Activated gamma-delta T cell treated with Interleukin-2 at 50 U/mL for 16 hours (primary cell): ENCODE results near the gene MUL1.
"Not testable (repeated sequence)": the region's sequence is repeated elsewhere in the genome, so short reads cannot be mapped to it uniquely, and the experiment has no call there.

ENCODE experiments used
- DNase-seq: peaks from one replicate; pipeline ENCODE4 v3.0.0-alpha.2; 2020

MUL1 gene

GRCh38 chr1:20511518-20512428, 3.8 kb upstream of the MUL1 start:
- DNase-seq = no peak

GRCh38 chr1:20508411-20508771, 440 bp upstream of the MUL1 start:
- no peak for DNase-seq

GRCh38 chr1:20507248-20507563, 745 bp downstream of the MUL1 start:
- DNase-seq = no peak

- DNase-seq = no peak
Observed at GRCh38 chr1:20505488-20505887, 2.5 kb downstream of the MUL1 start.

GRCh38 chr1:20500716-20501115, 7.2 kb downstream of the MUL1 start:
- DNase-seq = no peak

GRCh38 chr1:20499718-20500117, 8.2 kb downstream of the MUL1 start:
- DNase-seq = no peak

- no peak for DNase-seq
Observed at GRCh38 chr1:20499105-20499504, 8.8 kb downstream of the MUL1 start.

- no peak for DNase-seq
Observed at GRCh38 chr1:20498116-20498515, 9.8 kb downstream of the MUL1 start.

- no peak for DNase-seq
Observed at GRCh38 chr1:20497506-20497905, 10.4 kb downstream of the MUL1 start.

GRCh38 chr1:20496725-20497383, 11.1 kb downstream of the MUL1 start:
- DNase-seq = not testable (repeated sequence)

GRCh38 chr1:20496241-20496661, 11.7 kb downstream of the MUL1 start:
- no peak for DNase-seq

- DNase-seq = no peak
Observed at GRCh38 chr1:20495661-20496060, 12.3 kb downstream of the MUL1 start.

GRCh38 chr1:20494609-20495311, 13.2 kb downstream of the MUL1 start:
- no peak for DNase-seq

- peak; percentile 84 for DNase-seq
Observed at GRCh38 chr1:20493839-20494608, 13.9 kb downstream of the MUL1 start.

GRCh38 chr1:20493309-20493708, 14.6 kb downstream of the MUL1 start:
- no peak for DNase-seq

- no peak for DNase-seq
Observed at GRCh38 chr1:20492751-20493150, 15.2 kb downstream of the MUL1 start.

GRCh38 chr1:20491866-20492265, 16.1 kb downstream of the MUL1 start:
- DNase-seq = no peak

GRCh38 chr1:20491178-20491577, 16.8 kb downstream of the MUL1 start:
- DNase-seq = no peak

GRCh38 chr1:20487236-20487590, 20.7 kb downstream of the MUL1 start:
- no peak for DNase-seq

- no peak for DNase-seq
Observed at GRCh38 chr1:20486457-20487235, 21.3 kb downstream of the MUL1 start.

- DNase-seq = peak; percentile 46
Observed at GRCh38 chr1:20485527-20486456, 22.2 kb downstream of the MUL1 start, which contains the start of gene CAMK2N1. CAMK2N1 (minus strand) TSS chr1:20486210; CDS start chr1:20485379, 831 bp downstream.
